Hematopoietic multipotent progenitor cell treated with erythropoietin and hydrocortisone succinate and interleukin-3 and kit ligand, for 8 days (in vitro differentiated cells): Measurements from ENCODE around the gene SLC36A4.
"Not testable (repeated sequence)": the region's sequence is repeated elsewhere in the genome, so short reads cannot be mapped to it uniquely, and the experiment has no call there.

Experiments
- DNase-seq: peaks from one replicate; pipeline ENCODE4 v3.0.0-alpha.2; 2015

SLC36A4 gene

GRCh38 chr11:93117565-93117964 is 80.2 kb downstream of the SLC36A4 start:
- no peak for DNase-seq

- DNase-seq: no peak
Observed at GRCh38 chr11:93116641-93117441, 81.0 kb downstream of the SLC36A4 start.

DNA sequence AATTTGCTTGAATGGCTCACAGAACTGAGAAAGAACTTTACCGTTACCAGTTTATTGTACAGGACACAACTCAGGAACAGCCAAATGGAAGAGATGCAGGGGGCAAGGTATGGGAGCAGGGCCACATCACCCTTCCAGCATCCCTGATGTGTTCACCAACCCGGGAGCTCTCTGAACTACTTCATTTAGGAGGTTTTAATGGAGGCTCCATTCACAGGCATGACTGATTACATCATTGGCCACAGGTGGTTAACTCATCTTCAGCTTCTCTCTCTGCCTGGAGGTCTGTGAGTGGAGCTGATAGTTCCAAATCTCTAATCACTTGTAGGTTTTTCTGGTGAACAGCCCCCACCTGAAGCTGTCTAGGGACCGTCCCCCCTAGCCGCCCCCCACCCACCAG is 83.5 kb downstream of the SLC36A4 start:
- no peak for DNase-seq

GRCh38 chr11:93113824-93114223 is 84.0 kb downstream of the SLC36A4 start:
- DNase-seq: no peak

DNA sequence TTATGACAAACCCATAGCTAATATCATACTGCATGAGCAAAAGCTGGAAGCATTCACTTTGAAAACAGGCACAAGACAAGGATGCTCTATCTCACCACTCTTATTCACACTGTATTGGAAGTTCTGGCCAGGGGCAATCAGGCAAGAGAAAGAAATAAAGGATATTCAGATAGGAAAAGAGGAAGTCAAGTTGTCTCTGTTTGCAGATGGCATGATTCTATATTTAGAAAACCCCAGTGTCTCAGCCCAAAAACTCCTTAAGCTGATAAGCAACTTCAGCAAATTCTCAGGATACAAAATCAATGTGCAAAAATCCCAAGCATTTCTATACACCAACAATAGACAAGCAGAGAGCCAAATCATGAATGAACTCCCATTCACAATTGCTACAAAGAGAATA is 86.6 kb downstream of the SLC36A4 start:
- not testable (repeated sequence) for DNase-seq

DNA sequence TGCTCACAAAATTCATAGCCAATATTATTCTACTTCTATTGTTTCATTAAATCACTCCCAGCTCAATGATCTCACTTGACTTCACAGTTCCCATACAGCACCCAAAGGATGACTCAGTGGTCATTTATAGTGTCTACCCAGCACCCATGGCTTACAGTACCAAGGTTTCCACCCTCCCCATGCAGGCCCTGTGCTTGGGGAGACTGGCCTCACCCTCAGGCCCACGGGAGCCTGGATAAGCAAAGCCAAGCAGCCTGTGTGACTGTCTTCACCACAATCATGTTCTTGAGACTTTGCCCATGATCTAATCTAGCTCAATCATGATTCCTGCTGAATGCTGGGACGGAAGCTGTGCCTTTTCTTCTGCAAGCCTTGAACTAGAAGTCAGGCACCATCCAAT is 97.6 kb downstream of the SLC36A4 start:
- no peak for DNase-seq

- no peak for DNase-seq
Observed at GRCh38 chr11:93099806-93100205, 98.0 kb downstream of the SLC36A4 start.
